ENCODE results near the gene DIPK1A.

The DIPK1A gene

DNA sequence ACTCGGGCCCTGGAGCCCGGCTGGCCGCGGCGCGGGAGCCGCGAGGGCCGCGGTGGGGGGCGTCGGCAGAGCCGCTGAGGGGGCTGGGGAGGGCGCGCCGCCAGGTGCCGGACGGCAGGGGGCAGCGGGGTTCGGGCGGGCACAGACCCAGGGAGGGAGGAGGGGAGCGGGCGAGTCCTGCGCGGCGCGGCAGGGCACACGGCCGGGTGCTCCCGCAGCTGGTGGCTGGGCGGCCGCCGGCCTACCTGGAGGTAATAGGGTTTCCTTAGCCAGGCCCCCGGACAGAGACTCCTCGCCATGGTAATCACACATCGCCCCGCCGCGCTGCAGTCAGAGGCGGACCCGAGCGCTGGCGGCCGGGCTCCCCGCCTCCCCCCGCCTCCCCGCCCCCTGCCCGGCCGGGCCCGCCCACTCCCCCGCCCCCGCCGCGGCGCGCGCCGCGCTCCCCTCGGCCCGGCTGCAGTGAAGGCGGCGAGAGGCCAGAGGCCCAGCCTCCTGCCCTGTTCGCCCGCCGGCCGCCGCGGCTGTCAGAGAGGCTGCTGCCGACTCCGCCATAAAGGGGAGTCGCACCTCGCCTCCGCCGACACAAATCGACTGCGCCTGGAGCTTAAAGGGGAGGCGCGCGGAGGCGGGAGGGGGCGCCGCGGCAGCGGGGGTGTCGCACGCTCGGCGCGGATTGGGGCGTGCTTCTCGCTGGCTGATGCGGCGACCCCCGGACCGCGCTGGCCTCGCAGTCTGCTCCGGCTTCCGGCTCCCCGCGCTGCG is at the start of gene DIPK1A:
DIPK1A (minus strand) TSS at position 332 of the 765 bp plus-strand sequence; CDS start at position 299, 33 bp downstream.
- no peaks in the 10 kb centered on the region for H3K27me3 ChIP-seq (ENCODE audit: control insufficient read depth in 1 of 2, insufficient read depth in 2 of 2, low read length in 2 of 2)
- H3K9me3 ChIP-seq (ENCODE audit: control insufficient read depth in 2 of 2, low read length in 2 of 2) = no peaks in the 10 kb centered on the region
- H3K4me1 ChIP-seq (ENCODE audit: control insufficient read depth, insufficient read depth, low read length) = peaks cover 9% of the 10 kb centered on the region
- H3K27ac ChIP-seq (ENCODE audit: low read length) = peak within 1 kb of the TSS; percentile 95
- H3K4me3 ChIP-seq (ENCODE audit: low read length in 2 of 2) = peak within 1 kb of the TSS; percentile 82 to 89
- H3K9ac ChIP-seq (ENCODE audit: low read length in 2 of 2) = peak within 1 kb of the TSS; percentile 94 to 95
- no peaks in the 10 kb centered on the region for H3K36me3 ChIP-seq (ENCODE audit: control insufficient read depth in 2 of 2, insufficient read depth in 2 of 2, low read length in 2 of 2)

DNA sequence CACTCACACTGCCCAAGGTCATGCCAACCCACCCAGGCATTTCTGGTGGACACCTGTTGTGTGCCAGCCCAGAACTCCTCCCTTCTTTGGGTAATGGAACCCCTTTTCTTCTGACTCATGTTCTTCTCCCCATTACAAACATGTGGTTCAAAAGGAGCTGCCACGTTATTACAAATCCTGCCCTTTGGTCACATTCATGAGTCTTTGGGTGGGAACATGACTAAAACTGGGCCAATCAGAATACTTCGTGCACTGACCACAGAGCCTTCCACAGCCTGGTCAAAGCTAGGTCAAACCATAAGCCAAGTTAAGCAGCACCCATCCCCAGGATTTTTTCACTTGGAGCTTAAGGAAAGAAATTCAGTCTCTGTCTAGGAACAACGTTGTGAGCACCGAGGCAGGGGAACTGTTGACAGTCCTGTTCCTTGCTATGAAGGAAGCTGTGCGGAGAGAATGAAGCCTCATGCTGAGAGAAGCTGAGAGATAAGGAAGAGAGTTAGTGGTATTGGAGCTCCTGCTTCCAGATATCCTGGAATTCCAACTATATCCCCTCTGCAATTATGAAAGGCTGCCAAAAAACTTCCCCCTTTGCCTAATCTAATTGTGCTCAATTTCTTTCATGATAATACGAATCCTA is 46.8 kb upstream of the DIPK1A start:
- no peak overlapping the region for H3K27ac ChIP-seq (ENCODE audit: low read length)
- H3K4me1 ChIP-seq (ENCODE audit: control insufficient read depth, insufficient read depth, low read length) = no peaks in the 10 kb centered on the region
- H3K27me3 ChIP-seq (ENCODE audit: control insufficient read depth in 1 of 2, insufficient read depth in 2 of 2, low read length in 2 of 2) = no peaks in the 10 kb centered on the region
- no peak overlapping the region for H3K4me3 ChIP-seq (ENCODE audit: low read length in 2 of 2)
- H3K9me3 ChIP-seq (ENCODE audit: control insufficient read depth in 2 of 2, low read length in 2 of 2) = no peaks in the 10 kb centered on the region
- no peak overlapping the region for H3K9ac ChIP-seq (ENCODE audit: low read length in 2 of 2)
- H3K36me3 ChIP-seq (ENCODE audit: control insufficient read depth in 2 of 2, insufficient read depth in 2 of 2, low read length in 2 of 2) = no peaks in the 10 kb centered on the region

DNA sequence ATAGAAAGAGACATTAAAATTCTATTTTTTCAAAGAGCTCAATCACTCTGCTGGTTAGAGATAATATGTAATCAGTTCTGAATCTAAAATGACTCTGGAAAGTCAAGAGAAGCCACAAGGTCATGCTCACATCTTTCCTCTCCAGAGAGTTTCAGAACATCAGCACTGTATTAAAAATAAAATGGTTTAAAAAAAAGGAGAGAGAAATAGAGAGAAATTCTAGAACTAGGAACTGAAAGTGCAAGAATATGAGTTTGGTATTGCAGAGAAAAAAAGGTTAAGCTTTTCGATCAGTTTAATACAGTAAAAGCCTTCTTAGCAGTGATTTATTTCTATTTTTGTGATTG is 44.0 kb upstream of the DIPK1A start:
- H3K9ac ChIP-seq (ENCODE audit: low read length in 2 of 2) = no peak overlapping the region

DNA sequence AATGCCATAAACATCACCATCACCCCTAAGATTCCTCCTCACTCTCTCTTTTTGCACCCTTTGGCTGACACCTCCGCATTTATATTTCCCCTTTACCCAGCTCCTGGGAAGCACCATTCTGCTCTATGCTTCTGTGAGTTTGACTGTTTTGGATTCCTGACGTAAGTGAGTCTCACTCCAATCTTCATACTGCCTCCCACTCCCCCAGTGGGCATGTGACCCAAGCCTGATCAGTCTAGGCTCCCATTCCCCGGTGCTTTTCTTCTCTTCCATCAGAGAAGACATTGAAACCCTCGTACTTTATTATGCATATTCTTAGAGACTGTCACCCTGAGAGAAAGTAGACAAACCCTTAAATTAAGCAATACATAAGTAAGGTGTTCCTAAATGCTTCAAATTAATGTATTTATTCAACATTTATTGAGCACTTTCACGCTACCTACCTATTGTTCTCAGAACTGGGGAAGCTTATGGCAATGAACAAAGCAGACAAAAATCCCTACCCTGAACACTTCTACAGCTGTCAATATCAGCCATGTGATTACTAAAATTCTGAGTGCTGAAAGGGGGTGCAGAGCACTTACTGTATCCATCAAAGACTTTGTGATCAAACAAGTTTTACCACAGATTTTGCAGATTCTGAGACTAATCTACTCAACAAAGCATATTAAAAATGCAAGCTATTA is 43.4 kb upstream of the DIPK1A start:
- Histone ChIP-seq H3K27ac (ENCODE audit: low read length) (no peak overlapping the region), H3K9me3 (ENCODE audit: control insufficient read depth in 2 of 2, low read length in 2 of 2) (no peaks in the 10 kb centered on the region), H3K27me3 (ENCODE audit: control insufficient read depth in 1 of 2, insufficient read depth in 2 of 2, low read length in 2 of 2) (no peaks in the 10 kb centered on the region), H3K36me3 (ENCODE audit: control insufficient read depth in 2 of 2, insufficient read depth in 2 of 2, low read length in 2 of 2) (no peaks in the 10 kb centered on the region), H3K4me1 (ENCODE audit: control insufficient read depth, insufficient read depth, low read length) (no peaks in the 10 kb centered on the region), H3K4me3 (ENCODE audit: low read length in 2 of 2) (no peak overlapping the region), H3K9ac (ENCODE audit: low read length in 2 of 2) (no peak overlapping the region)

More for the DNA sequence above, 44.0 kb upstream of the DIPK1A start:
- Histone ChIP-seq H3K4me1 (ENCODE audit: control insufficient read depth, insufficient read depth, low read length) (no peaks in the 10 kb centered on the region), H3K27ac (ENCODE audit: low read length) (no peak overlapping the region), H3K4me3 (ENCODE audit: low read length in 2 of 2) (no peak overlapping the region), H3K27me3 (ENCODE audit: control insufficient read depth in 1 of 2, insufficient read depth in 2 of 2, low read length in 2 of 2) (no peaks in the 10 kb centered on the region), H3K36me3 (ENCODE audit: control insufficient read depth in 2 of 2, insufficient read depth in 2 of 2, low read length in 2 of 2) (no peaks in the 10 kb centered on the region), H3K9me3 (ENCODE audit: control insufficient read depth in 2 of 2, low read length in 2 of 2) (no peaks in the 10 kb centered on the region)

DNA sequence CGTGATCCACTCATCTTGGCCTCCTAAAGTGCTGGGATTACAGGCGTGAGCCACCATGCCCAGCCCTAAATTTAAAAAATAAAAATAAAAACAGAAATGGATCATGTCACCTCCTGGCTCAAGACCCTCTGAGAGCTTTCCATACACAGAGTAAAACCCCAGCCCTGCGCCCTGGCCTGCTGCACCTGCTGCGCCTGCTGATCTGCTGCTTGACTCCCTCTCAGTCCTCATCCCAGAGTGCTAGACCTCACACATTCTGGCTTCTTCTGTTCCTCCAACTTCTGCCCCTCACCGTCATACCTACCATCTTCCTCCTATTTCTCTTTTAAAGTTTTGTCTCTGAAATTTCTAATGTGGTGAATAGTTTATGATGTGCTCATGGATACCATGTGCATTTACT is 42.7 kb upstream of the DIPK1A start:
- no peak overlapping the region for H3K4me3 ChIP-seq (ENCODE audit: low read length in 2 of 2)

DNA sequence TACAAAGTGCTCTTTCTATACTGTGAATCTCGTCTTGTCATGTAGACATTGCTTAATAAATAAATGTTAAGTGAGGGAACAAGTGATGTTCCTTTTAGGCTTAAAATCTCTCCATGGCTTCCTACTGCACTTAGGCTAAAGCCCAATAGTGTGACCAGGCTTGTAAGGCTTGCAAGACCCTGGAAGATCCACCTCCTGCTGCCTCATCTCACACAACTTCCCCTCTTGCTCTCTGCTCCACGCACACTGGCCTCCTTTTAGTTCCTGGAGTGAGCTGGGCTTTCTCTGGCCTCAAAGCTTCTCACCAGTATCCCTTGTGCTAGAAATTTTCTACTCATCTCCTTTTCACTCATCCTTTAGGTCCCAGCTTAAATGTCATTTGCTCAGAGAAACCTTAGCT is 41.5 kb upstream of the DIPK1A start:
- H3K27me3 ChIP-seq (ENCODE audit: control insufficient read depth in 1 of 2, insufficient read depth in 2 of 2, low read length in 2 of 2) = no peaks in the 10 kb centered on the region
- H3K4me1 ChIP-seq (ENCODE audit: control insufficient read depth, insufficient read depth, low read length) = no peaks in the 10 kb centered on the region
- no peak overlapping the region for H3K4me3 ChIP-seq (ENCODE audit: low read length in 2 of 2)
- H3K9me3 ChIP-seq (ENCODE audit: control insufficient read depth in 2 of 2, low read length in 2 of 2) = no peaks in the 10 kb centered on the region
- H3K36me3 ChIP-seq (ENCODE audit: control insufficient read depth in 2 of 2, insufficient read depth in 2 of 2, low read length in 2 of 2) = no peaks in the 10 kb centered on the region
- no peak overlapping the region for H3K9ac ChIP-seq (ENCODE audit: low read length in 2 of 2)
- no peak overlapping the region for H3K27ac ChIP-seq (ENCODE audit: low read length)

More for the DNA sequence above, 42.7 kb upstream of the DIPK1A start:
- Histone ChIP-seq H3K36me3 (ENCODE audit: control insufficient read depth in 2 of 2, insufficient read depth in 2 of 2, low read length in 2 of 2) (no peaks in the 10 kb centered on the region), H3K4me1 (ENCODE audit: control insufficient read depth, insufficient read depth, low read length) (no peaks in the 10 kb centered on the region), H3K27ac (ENCODE audit: low read length) (no peak overlapping the region), H3K27me3 (ENCODE audit: control insufficient read depth in 1 of 2, insufficient read depth in 2 of 2, low read length in 2 of 2) (no peaks in the 10 kb centered on the region), H3K9ac (ENCODE audit: low read length in 2 of 2) (no peak overlapping the region), H3K9me3 (ENCODE audit: control insufficient read depth in 2 of 2, low read length in 2 of 2) (no peaks in the 10 kb centered on the region)

DNA sequence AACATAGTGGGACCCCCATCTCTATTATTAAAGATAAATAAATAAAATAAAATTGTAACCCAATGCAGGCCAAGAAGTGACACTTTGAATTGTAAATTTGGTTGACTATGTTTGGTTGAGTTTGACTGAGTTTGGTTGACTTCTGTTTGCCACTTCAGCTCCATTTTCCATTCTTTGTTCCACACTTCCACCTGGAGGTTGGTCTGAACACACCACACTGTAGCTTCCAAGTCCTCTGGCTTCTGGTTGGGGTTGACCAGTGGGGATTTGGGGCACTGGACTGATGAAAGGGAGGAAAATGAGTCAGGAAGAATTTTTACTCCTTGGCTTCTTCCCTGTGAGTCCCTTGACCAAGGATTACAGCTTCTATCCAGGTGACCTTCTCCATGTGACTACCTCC is 40.6 kb upstream of the DIPK1A start:
- no peak overlapping the region for H3K27ac ChIP-seq (ENCODE audit: low read length)
- no peaks in the 10 kb centered on the region for H3K9me3 ChIP-seq (ENCODE audit: control insufficient read depth in 2 of 2, low read length in 2 of 2)
- no peaks in the 10 kb centered on the region for H3K4me1 ChIP-seq (ENCODE audit: control insufficient read depth, insufficient read depth, low read length)
- no peaks in the 10 kb centered on the region for H3K27me3 ChIP-seq (ENCODE audit: control insufficient read depth in 1 of 2, insufficient read depth in 2 of 2, low read length in 2 of 2)
- H3K36me3 ChIP-seq (ENCODE audit: control insufficient read depth in 2 of 2, insufficient read depth in 2 of 2, low read length in 2 of 2) = no peaks in the 10 kb centered on the region
- no peak overlapping the region for H3K4me3 ChIP-seq (ENCODE audit: low read length in 2 of 2)
- no peak overlapping the region for H3K9ac ChIP-seq (ENCODE audit: low read length in 2 of 2)

DNA sequence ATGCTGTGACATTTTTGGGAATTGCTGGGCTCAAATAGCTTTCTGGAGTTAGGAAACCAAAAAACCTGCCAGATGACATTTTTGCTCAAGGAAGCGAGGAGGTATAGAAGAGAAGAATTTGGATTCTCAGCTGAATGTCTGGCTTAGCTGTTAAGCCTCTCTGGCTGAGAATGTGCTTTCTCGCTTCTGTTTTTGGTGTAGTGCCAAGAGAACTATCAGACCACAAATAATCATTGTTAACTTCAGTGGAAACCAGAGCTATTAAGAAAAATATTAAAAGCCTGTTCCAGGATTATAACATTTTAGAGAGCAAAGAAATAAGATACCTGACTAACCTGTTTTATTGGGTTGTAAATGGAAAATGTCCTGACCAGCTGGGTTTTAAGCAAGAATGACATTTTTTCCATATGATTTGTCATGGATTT is 39.5 kb upstream of the DIPK1A start:
- no peaks in the 10 kb centered on the region for H3K36me3 ChIP-seq (ENCODE audit: control insufficient read depth in 2 of 2, insufficient read depth in 2 of 2, low read length in 2 of 2)
- no peaks in the 10 kb centered on the region for H3K27me3 ChIP-seq (ENCODE audit: control insufficient read depth in 1 of 2, insufficient read depth in 2 of 2, low read length in 2 of 2)
- no peak overlapping the region for H3K27ac ChIP-seq (ENCODE audit: low read length)
- no peak overlapping the region for H3K4me3 ChIP-seq (ENCODE audit: low read length in 2 of 2)
- no peaks in the 10 kb centered on the region for H3K4me1 ChIP-seq (ENCODE audit: control insufficient read depth, insufficient read depth, low read length)
- H3K9ac ChIP-seq (ENCODE audit: low read length in 2 of 2) = no peak overlapping the region
- H3K9me3 ChIP-seq (ENCODE audit: control insufficient read depth in 2 of 2, low read length in 2 of 2) = no peaks in the 10 kb centered on the region

DNA sequence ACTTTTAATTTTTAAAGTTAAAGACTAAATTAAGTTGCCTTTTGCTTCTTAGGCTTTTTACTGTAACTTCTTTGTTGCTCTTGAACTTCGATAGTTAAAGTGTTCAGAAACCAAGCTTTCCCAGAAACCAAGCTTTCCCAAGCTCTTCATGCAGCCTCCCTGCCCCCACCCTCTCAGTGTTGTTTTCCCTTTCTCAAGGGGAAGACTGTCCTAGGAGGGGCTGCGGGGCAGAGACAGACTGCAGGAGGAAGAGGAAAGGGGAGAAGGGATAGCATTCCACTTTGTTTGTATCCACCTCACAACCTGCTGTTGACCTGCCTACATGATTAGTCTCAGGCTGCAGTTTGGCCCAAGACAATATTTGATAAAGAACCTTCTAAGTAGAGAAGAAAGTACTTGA is 39.0 kb upstream of the DIPK1A start:
- Histone ChIP-seq H3K9me3 (ENCODE audit: control insufficient read depth in 2 of 2, low read length in 2 of 2) (no peaks in the 10 kb centered on the region), H3K36me3 (ENCODE audit: control insufficient read depth in 2 of 2, insufficient read depth in 2 of 2, low read length in 2 of 2) (no peaks in the 10 kb centered on the region), H3K9ac (ENCODE audit: low read length in 2 of 2) (no peak overlapping the region), H3K4me3 (ENCODE audit: low read length in 2 of 2) (no peak overlapping the region), H3K27me3 (ENCODE audit: control insufficient read depth in 1 of 2, insufficient read depth in 2 of 2, low read length in 2 of 2) (no peaks in the 10 kb centered on the region), H3K4me1 (ENCODE audit: control insufficient read depth, insufficient read depth, low read length) (no peaks in the 10 kb centered on the region), H3K27ac (ENCODE audit: low read length) (no peak overlapping the region)

DNA sequence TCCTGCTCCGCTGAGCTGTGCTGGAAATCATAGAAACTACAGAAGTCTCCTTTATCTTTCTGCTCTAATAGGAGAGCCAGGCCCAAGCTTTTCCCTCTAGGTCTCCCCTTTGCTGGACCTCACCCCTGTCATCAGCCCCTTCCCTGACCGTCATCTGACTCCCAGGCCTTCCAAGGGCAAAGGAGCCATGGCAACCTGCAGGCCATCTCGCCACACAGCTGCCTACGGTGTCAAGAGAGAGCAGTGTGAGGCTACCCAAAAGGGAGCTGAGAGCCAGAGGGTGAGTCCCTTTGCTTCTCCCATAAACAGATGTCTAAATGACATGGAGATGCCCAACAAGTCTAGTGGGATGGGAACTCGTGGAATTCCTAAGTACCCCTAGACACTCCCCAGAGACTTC is 37.6 kb upstream of the DIPK1A start:
- no peak overlapping the region for H3K9ac ChIP-seq (ENCODE audit: low read length in 2 of 2)
- H3K36me3 ChIP-seq (ENCODE audit: control insufficient read depth in 2 of 2, insufficient read depth in 2 of 2, low read length in 2 of 2) = no peaks in the 10 kb centered on the region
- no peaks in the 10 kb centered on the region for H3K27me3 ChIP-seq (ENCODE audit: control insufficient read depth in 1 of 2, insufficient read depth in 2 of 2, low read length in 2 of 2)
- no peak overlapping the region for H3K4me3 ChIP-seq (ENCODE audit: low read length in 2 of 2)
- no peaks in the 10 kb centered on the region for H3K9me3 ChIP-seq (ENCODE audit: control insufficient read depth in 2 of 2, low read length in 2 of 2)
- no peaks in the 10 kb centered on the region for H3K4me1 ChIP-seq (ENCODE audit: control insufficient read depth, insufficient read depth, low read length)
- H3K27ac ChIP-seq (ENCODE audit: low read length) = no peak overlapping the region
